Right lobe of liver (tissue), 4 donors: ENCODE measurements around the gene VPS52.

Source experiments
- POLR2A ChIP-seq: fragments of 450-650 bp; IDR thresholded peaks from one replicate; pipeline ENCODE4 v1.6.1; 2017; ENCODE audit warnings: antibody characterized with exemption, mild to moderate bottlenecking
- TF ChIP-seq, protein P1 (sequence below), 4 donors: fragments of 200-600 bp in 3 of 4; fragments of 450-650 bp in 1 of 4; IDR thresholded peaks; one replicate each; pipeline versions ENCODE4 v1.5.1 to v1.8.0; 2016 to 2022; ENCODE audit warnings: antibody characterized with exemption in 4 of 4, mild to moderate bottlenecking in 2 of 4
- donor health status: DM: no; HTN: no; CAD: no.
- donor health status: DM: no; HTN: no; CAD: no.
- donor health status: DM: no; HTN: yes; CAD: no.

DNA sequence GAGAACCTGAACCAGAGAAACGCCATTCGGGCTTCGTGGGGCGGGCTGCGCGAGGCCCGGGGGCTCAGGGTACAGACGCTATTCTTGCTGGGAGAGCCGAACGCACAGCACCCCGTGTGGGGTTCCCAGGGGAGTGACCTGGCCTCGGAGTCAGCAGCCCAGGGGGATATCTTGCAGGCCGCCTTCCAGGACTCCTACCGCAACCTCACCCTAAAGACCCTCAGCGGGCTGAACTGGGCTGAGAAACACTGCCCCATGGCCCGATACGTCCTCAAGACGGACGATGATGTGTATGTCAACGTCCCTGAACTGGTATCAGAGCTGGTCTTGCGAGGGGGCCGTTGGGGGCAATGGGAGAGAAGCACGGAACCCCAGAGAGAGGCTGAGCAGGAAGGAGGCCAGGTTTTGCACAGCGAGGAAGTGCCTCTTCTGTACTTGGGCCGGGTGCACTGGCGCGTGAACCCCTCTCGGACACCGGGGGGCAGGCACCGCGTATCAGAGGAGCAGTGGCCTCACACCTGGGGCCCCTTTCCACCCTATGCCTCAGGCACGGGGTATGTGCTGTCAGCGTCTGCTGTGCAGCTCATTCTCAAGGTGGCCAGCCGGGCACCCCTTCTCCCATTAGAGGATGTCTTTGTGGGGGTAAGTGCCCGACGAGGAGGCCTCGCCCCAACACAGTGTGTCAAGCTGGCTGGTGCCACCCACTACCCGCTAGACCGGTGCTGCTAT lies 6.2 kb upstream of the VPS52 start:
- TF ChIP-seq, protein P1, sequence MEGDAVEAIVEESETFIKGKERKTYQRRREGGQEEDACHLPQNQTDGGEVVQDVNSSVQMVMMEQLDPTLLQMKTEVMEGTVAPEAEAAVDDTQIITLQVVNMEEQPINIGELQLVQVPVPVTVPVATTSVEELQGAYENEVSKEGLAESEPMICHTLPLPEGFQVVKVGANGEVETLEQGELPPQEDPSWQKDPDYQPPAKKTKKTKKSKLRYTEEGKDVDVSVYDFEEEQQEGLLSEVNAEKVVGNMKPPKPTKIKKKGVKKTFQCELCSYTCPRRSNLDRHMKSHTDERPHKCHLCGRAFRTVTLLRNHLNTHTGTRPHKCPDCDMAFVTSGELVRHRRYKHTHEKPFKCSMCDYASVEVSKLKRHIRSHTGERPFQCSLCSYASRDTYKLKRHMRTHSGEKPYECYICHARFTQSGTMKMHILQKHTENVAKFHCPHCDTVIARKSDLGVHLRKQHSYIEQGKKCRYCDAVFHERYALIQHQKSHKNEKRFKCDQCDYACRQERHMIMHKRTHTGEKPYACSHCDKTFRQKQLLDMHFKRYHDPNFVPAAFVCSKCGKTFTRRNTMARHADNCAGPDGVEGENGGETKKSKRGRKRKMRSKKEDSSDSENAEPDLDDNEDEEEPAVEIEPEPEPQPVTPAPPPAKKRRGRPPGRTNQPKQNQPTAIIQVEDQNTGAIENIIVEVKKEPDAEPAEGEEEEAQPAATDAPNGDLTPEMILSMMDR (IDR thresholded peaks at IDR 0.05), result no peak
- no peak for TF ChIP-seq POLR2A
